ENCODE data around the gene MAPKAPK5. TPM values are rescaled to one million over a fixed set of nuclear protein-coding genes. Genes with fewer than 3 reads are reported as not detected.
"Not testable (repeated sequence)": the region's sequence is repeated elsewhere in the genome, so short reads cannot be mapped to it uniquely, and the experiment has no call there.

Gene MAPKAPK5
- total RNA-seq, 2 donors from 2014 or later, result 17.1 to 43.2 TPM

GRCh38 chr12:111822886-111823285, 19.1 kb upstream of the MAPKAPK5 start:
- 36 to 45% methylated on average over 2 of the region's 2 CpGs for WGBS, 2 donors
- no peak for TF ChIP-seq POLR2A (IDR thresholded peaks at IDR 0.05)
- no peak for TF ChIP-seq CTCF (IDR thresholded peaks at IDR 0.05)
- no peaks in the 10 kb centered on the region for H3K4me1 ChIP-seq
- H3K27ac ChIP-seq, result peak overlapping the region in 1 of 4 donors; percentile 28
- DNase-seq (no peak), ATAC-seq (no peak)
- intact Hi-C loops (cut with DNase I), result no loop called here
- H3K36me3 ChIP-seq (replicated peaks in 1 of 2; ENCODE audit: insufficient read depth in 1 of 2, low read depth in 2 of 2), result no peaks in the 10 kb centered on the region
- H3K27me3 ChIP-seq, result no peaks in the 10 kb centered on the region
- H3K4me3 ChIP-seq, result no peak overlapping the region
- H3K9me3 ChIP-seq, result no peaks in the 10 kb centered on the region

GRCh38 chr12:111823891-111824290, 18.1 kb upstream of the MAPKAPK5 start:
- no peaks in the 10 kb centered on the region for H3K4me1 ChIP-seq
- intact Hi-C loops (cut with DNase I), result no loop called here
- no peak for TF ChIP-seq POLR2A (IDR thresholded peaks at IDR 0.05)
- TF ChIP-seq CTCF (IDR thresholded peaks at IDR 0.05), result no peak
- no peak for DNase-seq
- no peak for ATAC-seq
- no peaks in the 10 kb centered on the region for H3K27me3 ChIP-seq
- no peak overlapping the region for H3K4me3 ChIP-seq
- WGBS, 2 donors, result 48 to 51% methylated on average over 2 to 3 of the region's 3 CpGs
- no peaks in the 10 kb centered on the region for H3K36me3 ChIP-seq (replicated peaks in 1 of 2; ENCODE audit: insufficient read depth in 1 of 2, low read depth in 2 of 2)
- H3K27ac ChIP-seq, result no peak overlapping the region
- H3K9me3 ChIP-seq, result no peaks in the 10 kb centered on the region

- H3K4me3 ChIP-seq; DNase-seq; H3K27ac ChIP-seq; H3K9me3 ChIP-seq; H3K4me1 ChIP-seq; H3K36me3 ChIP-seq (replicated peaks in 1 of 2; ENCODE audit: insufficient read depth in 1 of 2, low read depth in 2 of 2); ATAC-seq; H3K27me3 ChIP-seq; intact Hi-C loops (cut with DNase I): not testable (repeated sequence)
- TF ChIP-seq CTCF (IDR thresholded peaks at IDR 0.05), result peak in 1 of 7 experiments; percentile 13
- 38 to 40% methylated on average over 4 of the region's 4 CpGs for WGBS, 2 donors
These were observed 17.7 kb upstream of the MAPKAPK5 start for GRCh38 chr12:111824312-111824711.

- no peaks in the 10 kb centered on the region for H3K36me3 ChIP-seq (replicated peaks in 1 of 2; ENCODE audit: insufficient read depth in 1 of 2, low read depth in 2 of 2)
- H3K27me3 ChIP-seq, result no peaks in the 10 kb centered on the region
- no peak for DNase-seq
- no peak overlapping the region for H3K4me3 ChIP-seq
- no peaks in the 10 kb centered on the region for H3K9me3 ChIP-seq
- H3K27ac ChIP-seq, result no peak overlapping the region
- intact Hi-C loops (cut with DNase I), result no loop called here
- TF ChIP-seq CTCF (IDR thresholded peaks at IDR 0.05), result no peak
- no peak for TF ChIP-seq POLR2A (IDR thresholded peaks at IDR 0.05)
- ATAC-seq, result no peak
- no peaks in the 10 kb centered on the region for H3K4me1 ChIP-seq
- WGBS, 2 donors, result 45 to 52% methylated on average over 3 to 5 of the region's 5 CpGs
These were observed 16.5 kb upstream of the MAPKAPK5 start for GRCh38 chr12:111825509-111825908.

GRCh38 chr12:111826316-111826715, 15.7 kb upstream of the MAPKAPK5 start:
- WGBS, 2 donors, result 49 to 60% methylated on average over 3 of the region's 3 CpGs
- no peaks in the 10 kb centered on the region for H3K27me3 ChIP-seq
- DNase-seq, result no peak
- no peaks in the 10 kb centered on the region for H3K4me1 ChIP-seq
- intact Hi-C loops (cut with DNase I), result no loop called here
- no peak for ATAC-seq
- no peak overlapping the region for H3K27ac ChIP-seq
- TF ChIP-seq POLR2A (IDR thresholded peaks at IDR 0.05), result no peak
- TF ChIP-seq CTCF (IDR thresholded peaks at IDR 0.05), result no peak
- no peak overlapping the region for H3K4me3 ChIP-seq
- no peaks in the 10 kb centered on the region for H3K36me3 ChIP-seq (replicated peaks in 1 of 2; ENCODE audit: insufficient read depth in 1 of 2, low read depth in 2 of 2)
- no peaks in the 10 kb centered on the region for H3K9me3 ChIP-seq

Measured in body of pancreas (tissue), 4 donors.